GM19238 (cell line): ENCODE measurements around the gene IL22RA1.

Experiments
- DNase-seq: peaks from one replicate; pipeline ENCODE4 v3.0.0; 2011; ENCODE audit warnings: low spot score; ENCODE audit not compliant: insufficient read length

The IL22RA1 gene, protein sequence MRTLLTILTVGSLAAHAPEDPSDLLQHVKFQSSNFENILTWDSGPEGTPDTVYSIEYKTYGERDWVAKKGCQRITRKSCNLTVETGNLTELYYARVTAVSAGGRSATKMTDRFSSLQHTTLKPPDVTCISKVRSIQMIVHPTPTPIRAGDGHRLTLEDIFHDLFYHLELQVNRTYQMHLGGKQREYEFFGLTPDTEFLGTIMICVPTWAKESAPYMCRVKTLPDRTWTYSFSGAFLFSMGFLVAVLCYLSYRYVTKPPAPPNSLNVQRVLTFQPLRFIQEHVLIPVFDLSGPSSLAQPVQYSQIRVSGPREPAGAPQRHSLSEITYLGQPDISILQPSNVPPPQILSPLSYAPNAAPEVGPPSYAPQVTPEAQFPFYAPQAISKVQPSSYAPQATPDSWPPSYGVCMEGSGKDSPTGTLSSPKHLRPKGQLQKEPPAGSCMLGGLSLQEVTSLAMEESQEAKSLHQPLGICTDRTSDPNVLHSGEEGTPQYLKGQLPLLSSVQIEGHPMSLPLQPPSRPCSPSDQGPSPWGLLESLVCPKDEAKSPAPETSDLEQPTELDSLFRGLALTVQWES

DNA sequence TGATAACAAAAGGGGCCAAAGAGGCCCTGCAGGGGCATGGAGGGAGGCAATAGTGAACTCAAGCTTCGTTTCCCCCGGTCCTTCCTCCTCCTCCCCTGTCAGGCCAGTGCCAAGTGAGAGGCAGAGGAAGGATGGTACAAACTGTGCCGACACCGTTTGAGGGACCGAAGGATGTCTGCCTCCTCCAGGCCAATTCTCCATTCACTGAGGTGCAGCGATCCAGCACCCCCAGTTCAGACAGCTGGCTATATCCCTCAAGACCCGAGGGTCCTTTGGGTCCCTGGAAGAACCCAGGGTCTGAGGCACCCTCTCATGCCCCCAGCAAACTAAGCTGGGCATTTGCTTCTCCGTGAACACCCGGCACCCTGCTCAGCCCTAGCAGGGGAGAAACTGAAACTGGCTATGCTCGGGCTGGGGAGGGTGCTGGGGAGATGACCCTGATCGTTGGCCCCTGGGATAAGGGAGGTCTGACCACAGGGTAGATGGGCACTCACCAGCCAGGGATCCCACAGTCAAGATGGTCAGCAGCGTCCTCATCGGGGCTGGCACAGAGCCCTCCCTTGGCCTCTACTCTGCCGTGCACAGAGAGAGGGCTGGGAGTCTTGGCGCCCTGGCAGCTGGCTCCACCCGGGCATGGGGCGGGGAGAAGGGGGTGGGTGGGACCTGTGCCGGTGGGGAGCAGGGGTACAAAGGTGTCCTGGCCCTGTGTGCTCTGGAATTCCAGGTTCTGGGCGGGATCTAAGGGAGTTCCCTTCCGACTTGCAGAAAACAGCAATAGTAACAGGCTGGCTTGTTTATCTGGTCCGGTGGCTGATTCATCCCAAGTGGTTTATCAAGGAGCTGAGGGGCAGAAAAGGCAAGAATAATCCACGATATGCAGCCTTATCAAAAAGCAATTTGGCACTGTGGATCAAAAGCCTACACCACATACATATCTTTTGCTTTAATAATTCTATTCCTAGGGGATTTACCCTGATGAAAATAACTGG lies at the start of gene IL22RA1:
IL22RA1 (minus strand) TSS at position 595 of the 989 bp plus-strand sequence; CDS start at position 537, 58 bp downstream.
- no peak for DNase-seq

DNA sequence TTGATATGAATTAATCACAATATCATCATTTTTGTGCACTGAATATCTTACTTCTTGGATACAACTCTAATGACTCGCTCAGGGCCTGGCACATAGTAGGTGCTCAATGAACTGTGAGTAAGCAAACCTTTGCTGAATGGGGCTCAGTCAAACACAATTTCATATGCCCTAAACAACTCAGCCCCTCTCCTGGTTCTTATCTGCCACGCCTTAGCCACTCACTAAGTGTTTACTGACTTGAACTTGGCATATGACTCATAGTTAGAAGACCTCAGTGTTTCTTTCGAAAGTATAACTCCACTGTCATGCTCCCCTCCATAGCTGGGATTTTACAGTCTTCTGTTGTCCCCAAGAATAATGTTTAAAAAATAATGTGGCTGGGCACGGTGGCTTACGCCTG lies 48.9 kb upstream of the IL22RA1 start:
- peak; percentile 32 for DNase-seq

DNA sequence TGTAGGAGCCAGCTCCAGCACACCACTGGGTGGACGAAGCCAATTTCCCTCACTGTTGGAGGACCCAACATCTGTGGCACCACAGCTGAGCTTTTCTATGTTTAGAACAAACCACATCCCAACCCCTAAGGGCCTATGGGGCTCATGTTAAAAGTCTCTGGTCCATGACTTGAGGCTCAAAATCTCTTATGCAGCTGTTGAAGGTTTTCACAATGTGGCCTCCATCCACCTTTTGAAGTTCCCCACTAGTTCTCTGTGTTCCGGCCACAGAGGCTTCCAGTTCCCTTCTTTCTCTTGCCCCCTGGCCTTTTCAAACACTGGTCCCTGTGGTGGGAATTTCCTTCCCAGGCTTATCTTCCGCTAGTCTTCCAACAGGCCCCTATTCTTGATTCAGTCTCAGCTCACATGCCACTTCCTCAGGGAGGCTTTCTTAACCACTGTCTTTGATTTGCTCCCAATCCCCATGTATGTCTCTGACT lies 48.1 kb upstream of the IL22RA1 start:
- DNase-seq: peak; percentile 52

DNA sequence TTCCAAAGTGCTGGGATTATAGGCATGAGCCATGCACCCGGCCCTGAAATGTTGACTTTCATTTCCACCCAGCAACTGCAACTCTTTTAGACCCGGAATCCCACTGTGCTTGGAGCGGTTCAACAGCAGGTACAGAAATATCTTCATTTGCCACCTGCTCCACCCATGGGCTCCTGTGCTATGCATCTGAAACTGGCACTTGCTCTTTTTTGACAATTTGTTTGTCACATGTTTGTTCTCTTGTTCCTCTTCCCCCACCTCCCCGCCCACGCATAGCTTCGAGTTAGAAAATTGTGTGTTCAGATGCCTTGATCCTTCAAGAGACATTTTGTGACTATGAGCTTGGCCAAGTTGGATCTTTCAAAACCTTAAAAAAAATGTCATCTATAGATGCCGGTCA lies 46.6 kb upstream of the IL22RA1 start:
- peak; percentile 35 for DNase-seq

DNA sequence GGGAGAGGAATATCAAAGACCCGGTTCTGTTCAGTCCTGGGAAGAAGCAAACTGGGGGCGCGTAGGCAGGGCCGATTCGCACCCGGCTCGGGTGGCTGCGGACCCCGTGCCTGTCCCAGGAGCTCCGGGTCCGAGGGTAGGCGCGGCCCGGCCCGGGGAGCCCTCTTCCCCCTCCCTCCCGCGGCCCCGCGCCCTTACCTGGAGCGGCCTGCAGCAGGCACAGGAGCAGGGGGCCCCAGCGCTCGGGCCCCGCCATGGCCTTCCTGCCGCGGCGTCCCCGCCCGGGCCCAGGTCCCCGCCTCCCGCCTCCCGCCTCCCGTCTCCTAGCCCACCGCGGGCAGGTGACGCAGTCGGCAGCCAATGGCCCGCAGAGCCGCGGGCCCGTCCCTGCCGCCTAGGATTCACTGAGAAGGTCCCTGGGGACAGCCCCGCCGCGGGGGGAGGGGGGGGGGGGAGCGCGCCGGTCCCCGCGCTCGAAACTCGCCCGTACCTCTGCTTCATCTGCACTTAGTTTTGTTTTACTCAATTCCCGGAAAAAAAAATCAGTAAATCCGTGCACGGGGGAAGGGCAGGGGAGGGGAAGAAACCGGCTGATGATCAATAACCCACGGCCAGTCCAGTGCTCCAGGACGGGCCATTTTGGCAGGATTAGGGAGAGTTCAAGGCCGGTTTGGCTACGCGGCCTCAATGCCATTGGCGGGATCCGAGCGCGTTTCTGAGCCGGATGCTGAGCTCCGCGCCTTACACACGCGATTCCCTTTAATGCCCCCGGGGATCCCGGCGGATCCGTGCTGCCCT lies 44.3 kb upstream of the IL22RA1 start, which contains the start of gene IFNLR1:
IFNLR1 (minus strand) TSS at position 297 of the 798 bp plus-strand sequence; CDS start at position 256, 41 bp downstream.
- peak; percentile 55 for DNase-seq

DNA sequence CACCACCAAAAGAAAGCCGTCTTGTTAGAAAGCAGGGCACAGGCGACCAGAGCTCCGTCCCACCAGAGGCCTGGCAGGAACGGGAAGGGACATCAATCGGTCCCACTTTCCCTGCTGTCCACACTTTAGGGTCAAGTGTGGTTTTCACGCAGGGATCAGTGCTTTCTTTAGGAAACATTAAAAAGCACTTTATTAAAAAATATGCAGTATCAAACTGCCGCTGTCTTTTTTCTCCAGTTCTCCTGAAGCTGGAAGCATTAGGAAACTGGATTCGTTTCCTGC lies 43.7 kb upstream of the IL22RA1 start:
- no peak for DNase-seq

DNA sequence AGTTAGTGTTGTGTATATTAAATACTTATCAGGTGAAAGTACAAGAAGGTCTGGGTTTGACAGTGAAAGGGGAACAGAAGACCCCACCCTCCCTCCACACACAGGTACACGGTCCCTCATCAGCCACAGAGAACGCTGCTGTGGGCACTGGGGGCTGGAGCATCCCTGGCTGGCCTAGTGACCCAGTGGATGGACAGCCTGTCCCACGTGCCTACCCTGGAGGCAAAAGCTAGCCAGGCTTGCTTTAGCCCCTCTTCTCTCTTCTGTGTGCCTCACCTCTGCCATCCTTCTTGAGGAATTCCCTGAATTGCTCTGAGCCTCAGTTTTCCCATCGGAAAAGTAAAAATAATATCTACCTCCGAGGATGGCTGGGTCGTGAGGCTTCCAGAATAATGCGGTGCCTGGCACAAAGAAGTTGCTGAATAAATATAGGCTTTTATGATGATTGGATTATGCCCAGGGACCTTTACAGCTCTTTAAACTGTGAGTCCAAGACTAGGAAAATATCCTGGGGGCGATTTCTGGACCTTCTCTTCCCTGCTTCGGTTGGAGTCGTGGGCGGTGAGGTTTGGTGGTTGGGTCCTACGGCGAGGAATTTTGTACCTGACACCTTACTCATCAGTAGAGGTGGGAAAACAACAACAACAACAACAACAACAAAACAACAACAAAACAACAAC lies 43.2 kb upstream of the IL22RA1 start:
- DNase-seq: no peak

DNA sequence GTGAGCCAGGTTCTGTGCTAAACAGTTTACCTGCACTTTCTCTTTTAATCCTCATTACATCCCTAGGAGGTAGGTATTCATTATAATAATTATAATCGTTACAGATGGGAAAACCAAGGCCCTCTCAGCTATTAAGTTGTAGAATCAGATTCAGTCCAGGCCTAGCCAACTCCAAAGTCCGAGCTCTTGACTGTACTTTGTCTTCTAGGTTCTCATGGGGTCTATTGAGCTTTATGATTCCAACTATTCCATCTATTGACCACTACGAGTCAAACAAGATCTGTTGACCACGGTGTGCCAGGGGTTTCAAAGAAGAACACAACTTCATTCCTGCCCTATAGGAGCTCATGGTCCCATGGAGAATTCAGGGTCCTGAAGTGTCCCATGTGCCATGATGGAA lies 42.1 kb upstream of the IL22RA1 start:
- no peak for DNase-seq

DNA sequence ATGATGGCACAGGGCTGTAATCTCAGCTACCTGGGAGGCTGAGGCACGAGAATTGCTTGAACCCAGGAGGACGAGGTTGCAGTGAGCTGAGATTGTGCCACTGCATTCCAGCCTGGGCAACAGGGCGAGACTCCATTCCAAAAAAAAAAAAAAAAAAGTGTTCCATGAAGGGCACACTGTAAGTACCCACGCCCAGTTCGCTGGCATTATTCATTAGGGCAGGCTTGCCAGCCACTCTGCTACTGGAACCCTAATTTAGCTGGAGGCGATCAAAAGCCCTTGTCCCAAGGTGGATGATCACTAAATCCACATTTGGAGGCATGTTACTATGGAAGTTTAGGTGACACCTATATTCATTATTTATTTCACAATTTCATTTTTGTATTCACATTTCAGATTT lies 39.1 kb upstream of the IL22RA1 start:
- no peak for DNase-seq

DNA sequence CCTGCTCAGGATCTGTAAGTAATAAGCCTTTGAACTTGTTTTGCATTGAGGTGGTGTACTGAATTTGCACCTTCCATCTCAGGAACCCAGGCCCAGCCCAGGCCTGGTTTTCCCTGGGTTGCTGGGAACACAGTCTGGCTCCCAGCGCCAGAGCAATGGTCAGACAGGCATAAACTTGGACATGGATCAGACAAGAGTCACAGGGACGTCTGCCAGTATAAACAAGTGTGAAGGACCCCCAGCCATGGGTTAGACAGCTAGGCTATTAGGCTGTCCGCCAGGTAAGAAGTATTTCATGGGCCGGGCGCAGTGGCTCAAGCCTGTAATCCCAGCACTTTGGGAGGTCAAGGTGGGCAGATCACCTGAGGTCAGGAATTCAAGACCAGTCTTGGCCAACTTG lies 38.7 kb upstream of the IL22RA1 start:
- DNase-seq: no peak

DNA sequence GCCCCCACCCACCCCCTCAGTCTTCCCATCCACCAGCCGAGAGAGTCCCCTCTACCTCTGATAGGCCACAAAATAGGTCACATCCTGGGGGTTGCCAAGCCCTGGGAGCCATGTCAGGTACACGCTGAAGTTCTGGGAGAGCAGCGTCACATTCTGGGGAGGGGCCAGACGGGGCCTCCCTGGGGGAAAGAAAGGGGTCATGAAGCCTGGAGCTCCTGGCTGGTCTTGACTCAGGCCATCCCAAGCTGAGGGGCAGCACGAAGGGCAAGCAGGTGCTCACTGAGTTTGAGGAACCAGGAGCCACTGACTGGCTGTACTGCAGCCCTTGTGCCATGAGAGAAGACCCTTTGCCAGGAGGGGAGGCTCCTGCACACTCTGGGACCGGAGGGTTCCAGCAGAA lies 37.7 kb upstream of the IL22RA1 start:
- no peak for DNase-seq

DNA sequence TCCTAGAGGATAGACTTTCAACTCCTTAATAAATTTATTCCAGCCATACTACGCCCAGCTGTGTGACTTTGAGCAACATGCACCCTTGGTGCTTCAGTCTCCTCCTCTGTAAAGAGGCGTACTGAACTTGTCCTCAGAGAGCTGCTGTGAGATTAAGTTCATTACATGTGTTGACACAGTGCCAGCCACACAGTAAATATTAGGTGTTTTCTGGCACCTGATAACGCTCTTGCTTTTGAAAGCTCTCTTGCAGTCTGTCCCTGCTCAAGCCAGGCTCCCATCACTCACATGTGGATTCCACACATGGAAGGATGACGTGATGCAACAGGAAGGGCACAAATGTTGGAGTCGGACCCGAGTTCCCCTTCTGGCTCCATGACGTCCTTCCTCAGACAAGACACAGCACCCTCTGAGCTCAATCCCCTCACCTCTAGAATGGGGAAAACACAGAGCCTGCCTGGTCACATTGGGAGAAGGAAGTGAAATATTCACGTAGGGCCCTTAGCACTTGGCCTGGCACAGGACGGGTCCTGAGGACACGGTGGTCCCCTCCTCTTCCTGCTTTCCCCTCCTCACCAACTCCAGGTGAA lies 36.4 kb upstream of the IL22RA1 start:
- DNase-seq: no peak

DNA sequence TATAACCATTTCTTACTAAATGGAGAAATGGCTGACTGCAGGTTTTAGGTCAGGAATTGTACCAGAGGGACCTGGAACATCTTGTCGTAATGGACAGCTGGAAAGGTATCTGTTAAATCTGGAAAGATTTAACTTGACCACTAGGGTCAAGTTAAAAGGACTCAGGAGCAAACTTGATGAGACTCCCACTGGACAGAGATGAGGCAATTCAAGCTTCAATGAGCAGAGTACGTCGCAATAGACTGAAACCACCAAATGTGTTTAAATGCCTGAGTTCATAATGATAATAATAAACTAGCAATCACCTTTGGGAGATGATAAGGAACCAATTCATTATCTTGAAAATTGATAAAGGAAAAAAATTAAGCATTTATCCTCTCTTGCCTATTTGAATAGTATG lies 35.5 kb upstream of the IL22RA1 start:
- DNase-seq: no peak

DNA sequence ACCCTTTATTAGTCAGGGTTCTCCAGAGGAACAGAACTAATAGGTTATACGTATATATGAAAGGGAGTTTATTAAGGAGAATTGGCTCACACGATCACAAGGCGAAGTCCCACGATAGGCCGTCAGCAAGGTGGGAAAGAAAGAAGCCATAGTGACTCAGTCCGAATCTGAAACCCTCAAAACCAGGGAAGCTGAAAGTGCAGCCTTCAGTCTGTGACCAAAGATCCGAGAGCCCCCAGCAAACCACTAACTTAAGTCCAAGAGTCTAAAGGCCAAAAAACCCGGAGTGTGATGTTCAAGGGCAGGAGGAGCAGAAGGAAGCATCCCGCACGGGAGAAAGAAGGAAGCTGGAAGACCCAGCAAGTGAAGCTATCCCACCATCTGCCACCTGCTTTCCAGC lies 34.2 kb upstream of the IL22RA1 start:
- DNase-seq: no peak

DNA sequence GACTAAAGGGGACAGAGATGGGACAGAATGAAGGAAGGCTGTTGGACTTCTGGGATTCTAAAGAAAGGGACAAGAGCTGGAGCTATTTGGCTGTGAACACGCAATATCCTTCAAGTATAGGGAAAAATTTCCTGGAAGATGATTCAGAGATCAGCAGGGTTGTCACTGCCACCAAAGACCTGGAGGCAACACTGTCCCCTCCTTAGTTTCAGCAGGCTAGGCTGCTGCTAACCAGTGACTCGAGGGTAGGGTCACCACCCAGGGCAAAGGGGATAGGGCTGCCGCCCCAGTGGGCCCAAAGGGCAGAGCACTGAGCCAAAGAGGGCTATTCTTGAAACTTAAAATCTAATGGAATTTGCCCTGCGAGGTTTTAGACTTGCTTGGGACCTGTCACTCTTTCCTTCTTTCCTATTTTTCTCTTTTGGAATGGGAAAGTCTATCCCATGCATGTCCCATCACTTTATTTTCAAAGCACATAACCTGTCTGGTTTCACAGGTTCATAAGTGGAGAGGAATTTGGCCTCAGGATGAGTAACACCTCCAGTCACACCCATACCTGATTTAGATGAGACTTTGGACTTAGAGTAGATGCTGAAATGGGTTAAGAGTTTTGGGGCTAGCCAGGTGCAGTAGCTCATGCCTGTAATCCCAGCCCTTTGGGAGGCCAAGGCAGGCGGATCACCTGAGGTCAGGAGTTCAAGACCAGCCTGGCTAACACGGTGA lies 32.3 kb upstream of the IL22RA1 start:
- no peak for DNase-seq

DNA sequence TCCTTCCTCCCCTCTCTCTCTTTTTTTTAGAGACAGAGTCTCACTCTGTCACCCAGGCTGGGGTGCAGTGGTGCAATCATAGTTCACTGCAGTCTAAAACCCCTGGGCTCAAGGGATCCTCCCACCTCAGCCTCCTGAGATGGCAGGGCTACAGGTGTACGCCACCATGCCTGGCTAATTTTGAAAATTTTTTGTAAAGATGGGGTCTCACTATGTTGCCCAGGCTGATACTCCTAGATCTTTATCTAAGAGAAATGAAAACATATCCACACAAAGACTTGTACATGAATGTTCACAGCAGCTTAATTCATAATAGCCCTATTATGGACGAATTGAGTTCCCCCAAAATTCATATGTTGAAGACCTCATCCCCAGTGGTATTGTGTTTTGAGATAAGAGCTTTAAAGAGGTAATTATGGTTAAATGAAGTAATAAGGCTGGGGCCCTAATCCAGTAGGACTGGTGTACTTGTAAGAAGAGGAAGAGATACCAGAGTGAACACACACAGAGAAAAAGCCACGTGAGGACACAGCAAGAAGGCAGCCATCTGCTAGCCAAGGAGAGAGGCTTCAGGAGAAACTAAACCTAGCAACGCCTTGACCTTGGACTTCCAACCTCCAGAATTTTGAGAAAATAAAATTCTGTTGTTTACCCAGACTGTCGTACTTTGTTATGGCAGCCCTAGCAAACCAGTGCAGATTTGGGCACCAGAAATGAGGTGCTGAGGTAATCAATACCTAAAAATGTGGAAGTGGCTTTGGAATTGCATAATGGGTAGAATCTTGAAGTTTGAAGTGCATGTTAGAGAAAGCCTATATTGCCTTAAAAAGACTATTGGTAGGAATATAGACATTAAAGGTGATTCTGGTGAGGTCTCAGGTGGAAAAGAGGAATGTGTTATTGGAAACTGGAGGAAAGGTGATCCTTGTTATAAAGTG lies 31.0 kb upstream of the IL22RA1 start:
- DNase-seq: no peak

DNA sequence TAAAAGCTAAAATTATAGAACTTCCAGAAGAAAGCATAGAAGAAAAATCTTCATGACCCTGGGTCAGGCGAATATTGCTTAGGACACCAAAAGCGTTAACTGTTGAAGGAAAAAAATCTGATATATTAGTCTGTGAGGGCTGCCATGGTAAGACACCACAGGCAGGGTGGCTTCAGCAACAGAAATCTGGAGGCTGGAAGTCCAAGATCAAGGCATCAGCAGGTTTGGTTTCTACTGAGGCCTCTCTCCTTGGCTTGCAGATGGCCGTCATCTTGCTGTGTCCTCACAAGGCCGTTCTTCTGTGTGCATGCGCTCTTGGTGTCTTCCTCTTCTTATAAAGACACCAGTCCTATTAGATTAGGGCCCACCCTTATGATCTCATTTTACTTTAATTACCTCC lies 29.7 kb upstream of the IL22RA1 start:
- DNase-seq: no peak

DNA sequence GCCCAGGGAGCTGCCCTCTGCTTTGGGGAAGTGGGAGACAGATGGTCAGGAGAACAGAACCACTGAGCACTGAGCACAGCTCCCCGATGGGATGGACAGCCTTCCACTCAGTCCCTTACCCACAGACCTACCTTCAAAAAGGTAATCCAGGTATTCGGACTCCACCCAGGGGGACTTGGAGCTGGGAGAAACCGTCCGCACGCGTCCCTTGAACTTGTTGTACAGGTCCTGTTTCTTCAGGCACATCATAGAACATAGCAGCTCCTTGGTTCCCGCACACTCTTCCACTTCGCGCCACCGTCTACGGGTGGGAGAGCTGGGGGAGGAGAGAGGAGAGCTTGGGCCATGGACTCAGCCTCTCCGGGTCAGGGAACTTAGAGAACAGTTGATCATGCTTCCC lies 26.3 kb upstream of the IL22RA1 start:
- no peak for DNase-seq
